ENCODE measurements around the gene RAB4B.
"Not testable (repeated sequence)": the region's sequence is repeated elsewhere in the genome, so short reads cannot be mapped to it uniquely, and the experiment has no call there.

RAB4B gene

GRCh38 chr19:40825460-40826095 lies 47.5 kb downstream of the RAB4B start:
- DNase-seq: not testable (repeated sequence)

GRCh38 chr19:40826312-40826698 lies 48.3 kb downstream of the RAB4B start:
- not testable (repeated sequence) for DNase-seq

GRCh38 chr19:40826699-40827385 lies 48.8 kb downstream of the RAB4B start:
- not testable (repeated sequence) for DNase-seq

GRCh38 chr19:40827386-40828247 lies 49.6 kb downstream of the RAB4B start:
- no peak for DNase-seq

GRCh38 chr19:40829205-40829604 lies 51.2 kb downstream of the RAB4B start:
- no peak for DNase-seq

GRCh38 chr19:40830741-40831140 lies 52.7 kb downstream of the RAB4B start:
- DNase-seq: not testable (repeated sequence)

- DNase-seq: no peak
Observed at GRCh38 chr19:40831502-40832430, 53.7 kb downstream of the RAB4B start.

- not testable (repeated sequence) for DNase-seq
Observed at GRCh38 chr19:40832431-40832790, 54.4 kb downstream of the RAB4B start.

GRCh38 chr19:40833728-40834533 lies 55.9 kb downstream of the RAB4B start:
- not testable (repeated sequence) for DNase-seq

GRCh38 chr19:40836754-40837429 lies 58.8 kb downstream of the RAB4B start:
- no peak for DNase-seq

GRCh38 chr19:40838477-40838876 lies 60.4 kb downstream of the RAB4B start:
- DNase-seq: not testable (repeated sequence)

- not testable (repeated sequence) for DNase-seq
Observed at GRCh38 chr19:40842012-40842411, 64.0 kb downstream of the RAB4B start.

- not testable (repeated sequence) for DNase-seq
Observed at GRCh38 chr19:40842997-40843652, 65.1 kb downstream of the RAB4B start.

- DNase-seq: not testable (repeated sequence)
Observed at GRCh38 chr19:40843653-40844052, 65.6 kb downstream of the RAB4B start.

Measured in NCI-H1092 (cell line).